ENCODE results near the gene LEPROT.

The LEPROT gene

GRCh38 chr1:65477414-65478378 lies 57.2 kb downstream of the LEPROT start:
- DNase-seq (ENCODE audit: low read depth), result no peak

- no peak for DNase-seq (ENCODE audit: low read depth)
These were observed 58.0 kb downstream of the LEPROT start for GRCh38 chr1:65478379-65479026.

GRCh38 chr1:65479554-65480204 lies 59.2 kb downstream of the LEPROT start:
- no peak for DNase-seq (ENCODE audit: low read depth)

GRCh38 chr1:65480684-65481405 lies 60.4 kb downstream of the LEPROT start:
- no peak for DNase-seq (ENCODE audit: low read depth)

- DNase-seq (ENCODE audit: low read depth), result no peak
These were observed 63.7 kb downstream of the LEPROT start for GRCh38 chr1:65483993-65484754.
